CD4-positive, CD25-positive, alpha-beta regulatory T cell (primary cell): ENCODE data around the gene NR1I2. TPM values are rescaled to one million over a fixed set of nuclear protein-coding genes. Genes with fewer than 3 reads are reported as not detected.
A peak's percentile ranks its signal among the peaks of the same experiment; 100 is the strongest.

Source experiments
- ATAC-seq, 2 donors: fragments of 150-1000 bp; cut with Tn5 transposase; one replicate each; pipeline ENCODE4 v1.10.0; 2021; ENCODE audit warnings: low read depth in 2 of 2, moderate number of reproducible peaks in 2 of 2, moderate library complexity in 1 of 2
- DNase-seq, 3 donors: peaks; one replicate each; pipeline versions ENCODE4 v3.0.0 to v3.0.0-alpha.2; 2012 to 2022; ENCODE audit warnings: mixed read lengths in 1 of 3
- H3K27ac ChIP-seq: one replicate; pipeline ENCODE4 v1.7.0; 2013; ENCODE audit warnings: mild to moderate bottlenecking, low read length; ENCODE audit not compliant: insufficient read depth, poor library complexity, severe bottlenecking
- H3K27me3 ChIP-seq: one replicate; pipeline ENCODE4 v1.7.0; 2013; ENCODE audit warnings: low read length; ENCODE audit not compliant: control insufficient read depth, insufficient read depth
- H3K36me3 ChIP-seq: one replicate; pipeline ENCODE4 v1.7.0; 2013; ENCODE audit warnings: mild to moderate bottlenecking, low read length, moderate library complexity; ENCODE audit not compliant: control insufficient read depth, insufficient read depth
- H3K4me1 ChIP-seq: 2 replicates; pipeline ENCODE4 v1.7.0; 2013; ENCODE audit warnings: mild to moderate bottlenecking, low read length; ENCODE audit not compliant: insufficient read depth, control insufficient read depth, poor library complexity, severe bottlenecking
- H3K4me3 ChIP-seq: one replicate; pipeline ENCODE4 v1.7.0; 2013; ENCODE audit warnings: low read depth, mild to moderate bottlenecking, low read length, moderate library complexity
- H3K9me3 ChIP-seq, 2 experiments: 1 replicate in 1 of 2; 2 replicates in 1 of 2; pipeline ENCODE4 v1.7.0; 2013; ENCODE audit warnings: low read length in 2 of 2, mild to moderate bottlenecking in 1 of 2, moderate library complexity in 1 of 2; ENCODE audit not compliant: control insufficient read depth in 2 of 2
- H3K27ac Mint-ChIP-seq, 3 donors: one replicate each; pipeline ENCODE4 v1.8.0; 2020 to 2022; ENCODE audit warnings: mild to moderate bottlenecking in 3 of 3, mixed read lengths in 3 of 3, moderate library complexity in 2 of 3
- H3K27me3 Mint-ChIP-seq: one replicate; pipeline ENCODE4 v1.8.0; 2022; ENCODE audit warnings: mild to moderate bottlenecking, mixed read lengths
- H3K36me3 Mint-ChIP-seq: one replicate; pipeline ENCODE4 v1.8.0; 2020; ENCODE audit warnings: mixed read lengths
- H3K4me1 Mint-ChIP-seq, 4 donors: one replicate each; pipeline ENCODE4 v1.8.0; 2020 to 2022; ENCODE audit warnings: mixed read lengths in 4 of 4, mild to moderate bottlenecking in 1 of 4
- H3K4me3 Mint-ChIP-seq, 4 donors: one replicate each; pipeline ENCODE4 v1.8.0; 2020 to 2022; ENCODE audit warnings: mild to moderate bottlenecking in 4 of 4, mixed read lengths in 4 of 4, moderate library complexity in 3 of 4
- H3K9me3 Mint-ChIP-seq, 7 donors: one replicate each; pipeline ENCODE4 v1.8.0; 2020 to 2022; ENCODE audit warnings: mixed read lengths in 7 of 7, mild to moderate bottlenecking in 3 of 7, moderate library complexity in 2 of 7
- polyA plus RNA-seq, 4 donors: library from polyadenylated mRNA; unstranded; fragments of 300-500 nt; fragmentation: Illumina TruSeq; gene quantifications; one replicate each; pipeline ENCODE4 v1.2.3, GENCODE V29; 2021
- total RNA-seq: library from RNA; stranded (reverse); gene quantifications from one replicate; pipeline ENCODE4 v1.2.3, GENCODE V29; 2022

The NR1I2 gene
- total and polyA plus RNA-seq, 5 donors from 2014 or later: 0.06 to 0.72 (median 0.24) TPM; not detected in 1

- no peak for DNase-seq
Measured at GRCh38 chr3:119747357-119747756, 34.5 kb upstream of the NR1I2 start.

GRCh38 chr3:119748991-119749390 lies 32.9 kb upstream of the NR1I2 start:
- Mint-ChIP-seq H3K4me3 (no peak overlapping the region), H3K27me3 (peaks cover 25% of the 10 kb centered on the region), H3K9me3 (peaks cover under 1 to 4% (median 2%) of the 10 kb centered on the region in 7 donors), H3K36me3 (no peaks in the 10 kb centered on the region), H3K27ac (no peak overlapping the region), H3K4me1 (no peaks in the 10 kb centered on the region)
- Histone ChIP-seq H3K9me3 (peaks cover 0 to 3% of the 10 kb centered on the region in 2 experiments), H3K27ac (no peak overlapping the region), H3K4me1 (no peaks in the 10 kb centered on the region), H3K27me3 (peaks cover under 1% of the 10 kb centered on the region), H3K4me3 (no peak overlapping the region), H3K36me3 (no peaks in the 10 kb centered on the region)
- ATAC-seq (no peak), DNase-seq (no peak)

More at GRCh38 chr3:119747357-119747756, 34.5 kb upstream of the NR1I2 start:
- Histone ChIP-seq H3K9me3 (no peaks in the 10 kb centered on the region), H3K36me3 (no peaks in the 10 kb centered on the region), H3K4me1 (no peaks in the 10 kb centered on the region), H3K27ac (no peak overlapping the region), H3K27me3 (no peaks in the 10 kb centered on the region), H3K4me3 (no peak overlapping the region)
- Mint-ChIP-seq H3K27ac (no peak overlapping the region), H3K27me3 (peaks cover 20% of the 10 kb centered on the region), H3K4me3 (no peak overlapping the region), H3K9me3 (peaks cover 0 to 2% (median 0%) of the 10 kb centered on the region in 7 donors), H3K4me1 (no peaks in the 10 kb centered on the region), H3K36me3 (no peaks in the 10 kb centered on the region)
- no peak for ATAC-seq

GRCh38 chr3:119751423-119751822 lies 30.5 kb upstream of the NR1I2 start:
- H3K4me3 Mint-ChIP-seq: no peak overlapping the region
- H3K27ac Mint-ChIP-seq: no peak overlapping the region
- H3K4me1 Mint-ChIP-seq: no peaks in the 10 kb centered on the region
- no peak for ATAC-seq
- H3K4me3 ChIP-seq: no peak overlapping the region
- H3K27me3 ChIP-seq: peaks cover 7% of the 10 kb centered on the region
- H3K4me1 ChIP-seq: no peaks in the 10 kb centered on the region
- H3K9me3 Mint-ChIP-seq: peaks cover 2 to 8% (median 4%) of the 10 kb centered on the region in 7 donors
- no peak overlapping the region for H3K27ac ChIP-seq
- H3K27me3 Mint-ChIP-seq: peaks cover 35% of the 10 kb centered on the region
- H3K36me3 ChIP-seq: no peaks in the 10 kb centered on the region
- peaks cover 0 to 3% of the 10 kb centered on the region in 2 experiments for H3K9me3 ChIP-seq
- no peaks in the 10 kb centered on the region for H3K36me3 Mint-ChIP-seq
- peak in 1 of 3 donors; percentile 2 for DNase-seq

- peaks cover 0 to 11% (median 5%) of the 10 kb centered on the region in 7 donors for H3K9me3 Mint-ChIP-seq
- H3K27ac Mint-ChIP-seq: no peak overlapping the region
- peaks cover 9% of the 10 kb centered on the region for H3K27me3 ChIP-seq
- DNase-seq: peak in 1 of 3 donors; percentile 4
- no peak overlapping the region for H3K4me3 ChIP-seq
- no peak for ATAC-seq
- H3K4me1 ChIP-seq: no peaks in the 10 kb centered on the region
- no peak overlapping the region for H3K27ac ChIP-seq
- H3K36me3 ChIP-seq: no peaks in the 10 kb centered on the region
- no peaks in the 10 kb centered on the region for H3K36me3 Mint-ChIP-seq
- peaks cover 50% of the 10 kb centered on the region for H3K27me3 Mint-ChIP-seq
- H3K9me3 ChIP-seq: peaks cover 0 to 3% of the 10 kb centered on the region in 2 experiments
- H3K4me1 Mint-ChIP-seq: no peaks in the 10 kb centered on the region
- no peak overlapping the region for H3K4me3 Mint-ChIP-seq
Measured at GRCh38 chr3:119759962-119760361, 21.9 kb upstream of the NR1I2 start.

GRCh38 chr3:119762876-119763275 lies 19.0 kb upstream of the NR1I2 start:
- no peak overlapping the region for H3K27ac Mint-ChIP-seq
- Histone ChIP-seq H3K9me3 (peaks cover 0 to 3% of the 10 kb centered on the region in 2 experiments), H3K36me3 (no peaks in the 10 kb centered on the region), H3K27me3 (peaks cover 13% of the 10 kb centered on the region), H3K4me1 (no peaks in the 10 kb centered on the region), H3K27ac (no peak overlapping the region), H3K4me3 (no peak overlapping the region)
- no peaks in the 10 kb centered on the region for H3K4me1 Mint-ChIP-seq
- H3K27me3 Mint-ChIP-seq: peaks cover 43% of the 10 kb centered on the region
- H3K4me3 Mint-ChIP-seq: no peak overlapping the region
- ATAC-seq (no peak), DNase-seq (no peak)
- H3K9me3 Mint-ChIP-seq: peaks cover 0 to 11% (median 5%) of the 10 kb centered on the region in 7 donors
- no peaks in the 10 kb centered on the region for H3K36me3 Mint-ChIP-seq

GRCh38 chr3:119763466-119763865 lies 18.4 kb upstream of the NR1I2 start:
- Histone ChIP-seq H3K27me3 (peaks cover 13% of the 10 kb centered on the region), H3K4me3 (no peak overlapping the region), H3K4me1 (no peaks in the 10 kb centered on the region), H3K9me3 (peaks cover 0 to 3% of the 10 kb centered on the region in 2 experiments), H3K27ac (no peak overlapping the region), H3K36me3 (no peaks in the 10 kb centered on the region)
- H3K27me3 Mint-ChIP-seq: peaks cover 43% of the 10 kb centered on the region
- ATAC-seq (no peak), DNase-seq (no peak)
- peaks cover 0 to 11% (median 5%) of the 10 kb centered on the region in 7 donors for H3K9me3 Mint-ChIP-seq
- no peaks in the 10 kb centered on the region for H3K4me1 Mint-ChIP-seq
- H3K27ac Mint-ChIP-seq: no peak overlapping the region
- H3K36me3 Mint-ChIP-seq: no peaks in the 10 kb centered on the region
- H3K4me3 Mint-ChIP-seq: no peak overlapping the region

- ATAC-seq: no peak
- Mint-ChIP-seq H3K4me1 (no peaks in the 10 kb centered on the region), H3K4me3 (no peak overlapping the region), H3K27ac (no peak overlapping the region), H3K36me3 (no peaks in the 10 kb centered on the region), H3K27me3 (peaks cover 46% of the 10 kb centered on the region), H3K9me3 (peaks cover 0 to 11% (median 5%) of the 10 kb centered on the region in 7 donors)
- no peaks in the 10 kb centered on the region for H3K4me1 ChIP-seq
- H3K27me3 ChIP-seq: peaks cover 12% of the 10 kb centered on the region
- peaks cover 0 to 3% of the 10 kb centered on the region in 2 experiments for H3K9me3 ChIP-seq
- DNase-seq: no peak
- no peak overlapping the region for H3K27ac ChIP-seq
- no peaks in the 10 kb centered on the region for H3K36me3 ChIP-seq
- no peak overlapping the region for H3K4me3 ChIP-seq
Measured at GRCh38 chr3:119765239-119765638, 16.7 kb upstream of the NR1I2 start.

- no peak overlapping the region for H3K4me3 ChIP-seq
- Mint-ChIP-seq H3K4me1 (no peaks in the 10 kb centered on the region), H3K27ac (no peak overlapping the region), H3K27me3 (peaks cover 29% of the 10 kb centered on the region), H3K9me3 (peaks cover 0 to 1% (median 0%) of the 10 kb centered on the region in 7 donors), H3K4me3 (no peak overlapping the region), H3K36me3 (no peaks in the 10 kb centered on the region)
- no peaks in the 10 kb centered on the region for H3K36me3 ChIP-seq
- H3K9me3 ChIP-seq: no peaks in the 10 kb centered on the region
- DNase-seq (no peak), ATAC-seq (no peak)
- no peaks in the 10 kb centered on the region for H3K4me1 ChIP-seq
- H3K27me3 ChIP-seq: peaks cover 10% of the 10 kb centered on the region
- no peak overlapping the region for H3K27ac ChIP-seq
Measured at GRCh38 chr3:119767936-119768601, 13.8 kb upstream of the NR1I2 start.
